Measurements from ENCODE around the gene CPEB1.

DNA sequence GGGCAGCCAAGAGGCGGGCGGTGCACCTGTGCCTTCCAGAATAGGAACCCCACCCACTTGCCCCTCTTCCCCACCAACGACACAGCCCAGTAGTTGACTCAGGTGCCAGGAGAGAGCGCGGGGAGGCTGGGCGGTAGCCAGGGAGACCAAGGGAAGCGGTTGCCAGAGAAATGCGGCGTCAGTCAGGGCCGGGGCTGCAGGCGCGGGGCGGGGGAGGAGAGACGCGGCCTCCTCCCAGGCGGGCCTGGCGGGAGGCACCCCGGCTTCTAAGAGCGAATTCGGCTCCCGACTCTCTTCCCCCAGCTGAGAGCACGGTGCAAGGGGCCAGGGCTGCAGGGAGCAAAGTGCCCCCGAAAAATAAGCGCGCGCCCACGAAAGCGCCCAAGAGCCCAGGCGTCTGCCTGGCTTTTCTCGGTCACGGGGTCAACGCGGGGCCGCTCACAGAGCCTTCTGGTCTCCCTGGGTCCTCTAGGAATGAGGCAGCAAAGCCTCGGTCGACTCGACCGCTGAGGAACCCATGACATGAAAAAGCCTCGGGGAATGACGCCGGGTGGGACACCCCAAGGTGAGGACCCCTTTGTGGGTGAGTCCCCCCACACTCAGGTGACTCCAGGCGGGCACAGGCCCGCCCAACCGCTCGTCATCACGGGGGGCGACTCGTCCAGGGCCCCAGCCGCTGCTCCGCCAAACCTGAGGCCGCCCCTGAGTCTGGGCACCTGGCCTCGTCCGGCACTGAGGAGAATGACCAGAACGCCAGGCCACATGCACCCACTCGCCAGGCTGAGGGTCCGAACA lies 716 bp downstream of the CPEB1 start:
- TF ChIP-seq CTCF (conservative IDR thresholded peaks at IDR 0.05), result no peak
- TF ChIP-seq ZFX (IDR thresholded peaks at IDR 0.05), result no peak

Data from C4-2B (cell line).